ENCODE measurements around the gene TTC9C.
"Not testable (repeated sequence)": the region's sequence is repeated elsewhere in the genome, so short reads cannot be mapped to it uniquely, and the experiment has no call there.

Gene TTC9C

GRCh38 chr11:62752994-62753735, 24.9 kb downstream of the TTC9C start:
- no peak for DNase-seq

DNA sequence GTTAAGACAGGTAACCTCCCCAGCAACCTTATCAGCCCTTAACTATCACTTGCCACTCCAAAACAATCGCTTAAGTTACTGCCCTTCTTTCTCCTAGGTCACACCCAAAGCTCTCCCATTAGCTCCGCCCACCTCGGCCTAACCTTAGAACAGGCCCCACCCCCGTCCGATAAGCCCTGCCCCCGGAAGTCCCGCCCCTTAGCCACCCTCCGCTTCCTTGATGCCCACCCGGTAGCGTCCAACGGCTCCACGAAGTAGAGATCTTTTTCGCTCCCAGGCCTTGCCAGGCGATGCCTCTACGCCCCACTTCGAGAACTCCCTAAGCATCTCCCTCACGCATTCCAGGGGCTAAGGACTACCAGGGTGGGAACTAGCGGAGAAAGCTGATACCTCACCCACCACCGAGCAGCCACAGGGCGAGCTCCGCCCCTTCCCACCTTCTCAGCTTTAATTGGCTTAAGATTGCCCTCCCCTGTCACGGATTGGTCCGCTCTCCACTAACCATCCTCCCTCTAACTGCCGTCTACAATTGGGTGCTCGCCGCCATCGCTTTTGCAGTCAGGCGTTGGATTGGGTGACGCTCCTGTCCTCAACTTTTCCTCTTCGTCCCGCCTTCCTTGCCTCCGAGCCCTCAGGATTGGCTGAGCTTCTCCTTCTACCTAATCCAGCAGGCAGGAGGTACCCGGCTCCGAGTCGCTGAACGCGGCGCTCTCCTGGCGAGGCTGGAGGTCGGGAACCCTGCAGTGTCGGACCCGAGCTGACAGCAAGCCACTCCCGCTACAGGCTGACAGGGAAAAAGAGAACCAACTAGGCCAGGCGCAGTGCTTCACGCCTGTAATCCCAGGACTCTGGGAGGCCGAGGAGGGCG, 25.7 kb downstream of the TTC9C start, which contains the start of gene ZBTB3:
Gene ZBTB3 (minus strand): TSS at position 425 of the 868 bp plus-strand sequence. CDS start 496 bp downstream, outside the sequence.
- peak; percentile 97 for DNase-seq

DNA sequence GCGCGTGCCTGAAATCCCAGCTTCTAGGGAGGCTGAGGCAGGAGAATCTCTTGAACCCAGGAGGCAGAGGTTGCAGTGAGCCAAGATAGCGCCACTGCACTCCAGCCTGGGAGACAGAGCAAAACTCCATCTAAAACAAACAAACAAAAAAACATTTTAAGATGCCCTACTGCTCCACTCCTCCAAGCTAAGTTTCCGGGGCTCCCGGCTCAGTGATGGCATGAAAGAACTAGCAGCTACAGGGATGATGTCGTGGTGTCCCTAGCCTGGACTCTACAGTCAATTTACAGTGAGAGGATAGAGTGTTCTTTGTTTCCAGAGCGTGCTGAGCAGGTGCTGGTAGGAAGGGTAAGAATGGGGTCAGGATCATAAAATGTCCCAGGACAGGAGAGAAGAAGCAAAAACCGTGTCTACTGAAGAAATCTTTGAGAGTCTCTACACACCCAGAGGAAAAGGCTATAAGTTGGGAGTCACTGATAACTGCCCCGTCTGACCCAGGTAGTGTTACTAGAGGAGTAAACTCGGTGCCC, 26.9 kb downstream of the TTC9C start:
- no peak for DNase-seq

DNA sequence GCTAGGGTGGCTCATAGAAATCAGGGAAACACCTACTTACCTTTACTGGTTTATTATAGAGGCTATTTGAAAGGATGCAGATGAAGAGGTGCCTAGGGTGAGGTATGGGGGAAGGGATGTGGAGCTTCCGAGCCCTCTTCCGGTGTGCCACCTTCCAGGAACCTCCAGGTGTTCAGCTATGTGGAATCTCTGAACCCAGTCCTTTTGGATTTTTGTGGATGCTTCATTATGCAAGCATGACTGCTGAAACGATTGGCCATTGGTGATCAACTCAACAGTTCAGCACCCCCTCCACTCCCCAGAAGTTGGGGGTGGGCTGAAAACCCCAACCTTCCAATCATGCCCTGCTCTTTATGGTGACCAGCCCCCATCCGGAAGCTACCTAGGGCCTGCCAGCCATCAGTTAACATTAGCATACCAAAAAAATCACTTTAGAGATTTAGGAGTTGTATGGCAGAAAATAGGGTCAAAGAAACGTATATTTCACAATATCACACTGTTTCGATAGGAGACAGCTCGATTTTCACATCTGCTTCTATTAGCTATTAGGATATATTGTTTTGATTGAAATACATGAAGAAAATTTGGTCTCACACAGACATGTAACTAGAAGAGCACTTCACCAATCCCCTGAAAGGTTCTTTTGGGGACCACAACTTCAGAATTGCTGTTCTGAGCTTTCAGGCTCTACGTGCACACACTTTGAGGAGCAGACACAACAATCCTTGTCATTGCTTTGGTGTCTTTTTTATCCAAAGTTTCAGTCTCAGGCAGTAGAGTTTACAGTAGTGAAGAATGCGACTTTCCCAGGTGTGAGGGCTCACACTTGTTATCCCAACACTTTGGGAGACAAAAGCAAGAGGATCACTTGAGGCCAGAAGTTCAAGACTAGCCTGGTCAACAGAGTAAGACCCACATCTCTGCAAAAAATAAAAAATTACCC, 29.8 kb downstream of the TTC9C start:
- no peak for DNase-seq

- DNase-seq, result not testable (repeated sequence)
These were observed 32.6 kb downstream of the TTC9C start for GRCh38 chr11:62760867-62761227.

DNA sequence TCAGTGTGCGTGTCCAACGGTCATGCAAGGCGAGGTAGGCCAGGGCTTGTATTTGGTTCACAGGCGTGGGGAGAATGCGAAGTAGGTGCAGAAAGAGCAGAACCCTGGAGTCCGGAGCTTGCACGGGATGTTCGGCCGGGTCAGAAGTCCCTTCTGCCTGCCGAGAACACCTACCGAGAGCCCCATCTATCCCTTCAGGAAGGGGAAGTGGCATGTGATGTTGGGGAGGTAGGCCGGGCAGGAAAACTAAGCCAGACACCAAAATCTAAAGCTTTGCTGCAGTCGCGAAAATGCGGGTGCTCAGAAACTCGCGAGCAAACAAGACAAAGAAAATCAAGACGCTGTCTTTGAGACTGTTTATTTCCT, 42.5 kb downstream of the TTC9C start:
- DNase-seq, result peak; percentile 27

- DNase-seq, result peak; percentile 97
These were observed 43.1 kb downstream of the TTC9C start, which contains the start of gene TAF6L for GRCh38 chr11:62771144-62772021. TAF6L (plus strand) TSS chr11:62771396; CDS start chr11:62775784, 4,388 bp downstream.

DNA sequence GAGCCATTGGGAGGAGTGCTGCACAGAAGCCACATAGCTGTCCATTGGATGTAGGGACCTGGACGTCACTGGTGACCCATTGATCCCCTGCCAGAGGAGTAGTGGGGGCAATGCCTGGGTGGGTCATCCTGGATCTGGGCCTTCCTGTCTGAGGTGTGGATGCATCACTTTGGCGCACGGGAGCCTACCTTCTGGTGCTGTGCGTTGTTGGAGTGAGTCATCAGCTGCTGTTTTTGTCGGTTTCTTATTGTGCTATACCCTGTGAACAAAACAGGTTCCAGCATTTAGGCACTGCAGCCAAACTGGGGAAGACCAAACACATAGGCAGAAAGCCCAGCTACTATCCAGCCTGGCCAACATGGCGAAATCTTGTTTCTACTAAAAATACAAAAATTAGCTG, 46.1 kb downstream of the TTC9C start:
- no peak for DNase-seq

DNA sequence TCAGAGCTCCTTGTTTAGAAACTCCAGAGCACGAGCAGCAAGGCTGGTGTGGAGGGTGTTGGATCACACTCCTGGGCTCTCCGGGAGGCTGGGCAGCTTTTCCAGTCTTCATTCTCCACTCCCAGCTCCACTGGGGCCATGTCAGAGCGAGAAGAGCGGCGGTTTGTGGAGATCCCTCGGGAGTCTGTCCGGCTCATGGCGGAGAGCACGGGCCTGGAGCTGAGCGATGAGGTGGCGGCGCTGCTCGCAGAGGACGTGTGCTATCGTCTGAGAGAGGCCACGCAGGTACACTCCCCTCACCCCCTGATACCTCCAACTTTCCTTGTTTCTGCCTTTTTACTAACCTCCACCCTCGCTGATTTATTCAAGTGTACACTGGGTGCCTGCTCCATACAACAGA, 47.4 kb downstream of the TTC9C start:
- DNase-seq, result no peak

- no peak for DNase-seq
These were observed 49.1 kb downstream of the TTC9C start for GRCh38 chr11:62777389-62777788.

DNA sequence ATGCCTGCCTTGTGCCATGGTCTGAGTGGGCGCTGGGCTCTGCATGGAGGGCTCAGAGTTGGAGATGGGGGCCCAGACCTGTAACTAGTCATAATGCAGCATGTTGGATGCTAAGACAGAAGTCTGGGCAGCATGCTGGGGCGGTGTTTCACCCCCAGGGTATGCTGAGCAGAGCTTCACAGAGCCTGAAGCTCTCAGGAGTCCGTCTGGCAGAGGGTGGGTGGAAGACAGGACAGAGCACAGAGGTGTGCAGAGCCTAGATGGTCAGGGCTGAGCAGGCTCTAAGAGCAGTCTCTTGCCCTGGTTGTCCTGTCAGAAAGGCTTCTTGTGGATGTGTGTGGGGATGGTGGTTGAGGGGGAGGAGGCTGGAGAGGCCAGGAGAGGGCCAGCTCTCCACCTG, 50.2 kb downstream of the TTC9C start:
- no peak for DNase-seq

- no peak for DNase-seq
These were observed 54.5 kb downstream of the TTC9C start for GRCh38 chr11:62782753-62783152.

GRCh38 chr11:62786318-62787004, 58.2 kb downstream of the TTC9C start:
- peak; percentile 74 for DNase-seq

DNA sequence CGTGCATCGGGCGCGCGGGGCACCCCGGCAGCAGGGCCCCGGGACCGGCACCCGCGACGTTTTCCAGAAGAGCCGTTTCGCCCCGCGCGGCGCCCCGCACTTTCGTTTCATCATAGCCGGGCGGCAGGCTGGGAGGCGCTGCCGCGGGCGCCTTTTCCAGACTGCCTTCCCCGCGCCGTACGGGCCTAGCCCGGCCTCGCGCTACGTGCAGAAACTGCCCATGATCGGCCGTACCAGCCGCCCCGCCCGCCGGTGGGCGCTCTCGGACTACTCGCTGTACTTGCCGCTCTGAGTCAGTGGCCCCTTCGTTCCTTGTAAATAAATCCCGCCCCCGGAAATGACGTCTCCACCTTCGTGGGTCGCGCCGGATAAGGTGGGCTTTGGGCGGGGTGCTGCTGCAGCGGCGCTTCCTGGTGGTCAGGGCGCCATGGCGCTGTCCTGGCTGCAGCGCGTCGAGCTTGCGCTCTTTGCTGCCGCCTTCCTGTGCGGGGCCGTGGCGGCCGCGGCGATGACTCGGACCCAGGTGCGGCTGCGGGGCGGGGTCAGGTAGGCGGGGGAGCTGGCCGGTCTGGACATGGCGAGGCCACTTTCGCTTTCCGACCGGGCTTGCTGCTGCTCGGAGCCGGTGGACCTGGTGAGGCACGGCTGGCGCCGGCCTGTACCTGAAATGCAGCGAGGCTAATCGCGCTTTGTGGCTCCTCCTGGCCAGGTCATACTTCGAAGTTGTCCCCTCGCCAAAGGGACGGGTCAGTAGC, 58.9 kb downstream of the TTC9C start, which contains the start of gene TMEM179B:
Gene TMEM179B (plus strand): TSS at position 398 of the 755 bp plus-strand sequence. CDS start 30 bp downstream, at position 428.
- DNase-seq, result peak; percentile 99
